KOPT-K1 (cell line): ENCODE measurements around the gene SLC39A5.
A peak's percentile ranks its signal among the peaks of the same experiment; 100 is the strongest.

Experiments used
- H3K27ac ChIP-seq: fragments of 200-600 bp; sonication (generic); 2 replicates; pipeline ENCODE4 v1.5.1; 2016; ENCODE audit warnings: antibody characterized with exemption, mild to moderate bottlenecking, low read depth, low read length; ENCODE audit not compliant: poor library complexity, severe bottlenecking
- H3K36me3 ChIP-seq: fragments of 200-600 bp; sonication (generic); 2 replicates; pipeline ENCODE4 v1.5.1; 2017; ENCODE audit warnings: antibody characterized with exemption, mild to moderate bottlenecking, low read length, moderate library complexity; ENCODE audit not compliant: insufficient read depth
- H3K9me3 ChIP-seq: fragments of 200-600 bp; sonication (generic); 2 replicates; pipeline ENCODE4 v1.5.1; 2017; ENCODE audit warnings: antibody characterized with exemption, low read length, mild to moderate bottlenecking; ENCODE audit not compliant: insufficient read depth, poor library complexity, severe bottlenecking

Gene SLC39A5

DNA sequence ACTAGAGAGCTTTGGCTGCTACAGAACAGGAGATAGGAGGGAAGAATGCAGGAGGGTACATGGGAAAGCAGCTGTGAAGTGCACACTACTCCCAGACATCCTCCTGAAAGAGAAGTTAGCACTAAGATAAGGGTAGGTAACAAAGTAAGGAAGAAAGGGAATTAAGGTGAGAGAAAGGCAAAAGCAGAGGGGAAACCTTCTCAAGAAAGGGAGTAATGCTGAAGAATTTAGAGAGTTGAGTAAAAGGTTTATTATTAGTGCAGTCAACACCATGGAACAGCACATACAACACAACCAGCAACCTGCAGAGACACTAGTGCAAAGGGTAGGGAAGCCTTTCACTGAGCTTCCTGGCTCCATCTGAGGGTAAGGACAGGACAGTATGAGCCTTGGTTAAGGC lies 25.6 kb upstream of the SLC39A5 start:
- no peak overlapping the region for H3K27ac ChIP-seq

DNA sequence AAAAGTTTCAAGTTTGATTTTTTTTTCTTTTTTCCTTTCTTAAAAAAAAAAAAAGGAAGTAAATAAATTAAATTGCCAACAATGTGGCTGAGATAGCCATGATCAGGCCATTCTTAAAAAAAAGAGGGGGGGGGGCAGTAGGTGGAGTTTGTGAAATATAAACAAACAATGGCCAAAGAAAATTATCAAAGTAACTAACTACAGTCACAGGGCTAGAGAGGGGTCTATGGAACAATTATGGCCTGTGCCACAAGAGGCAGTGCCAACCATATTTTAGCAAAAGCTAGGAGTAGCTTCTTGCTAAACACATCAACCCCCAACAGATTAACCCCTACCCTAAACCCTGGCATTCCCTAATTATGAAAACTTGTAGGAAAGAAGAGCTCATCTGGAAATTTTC lies 24.4 kb upstream of the SLC39A5 start:
- Histone ChIP-seq H3K36me3 (peaks cover 56% of the 10 kb centered on the region), H3K9me3 (no peaks in the 10 kb centered on the region), H3K27ac (no peak overlapping the region)

More for the DNA sequence above, 25.6 kb upstream of the SLC39A5 start:
- H3K9me3 ChIP-seq, result no peaks in the 10 kb centered on the region
- peaks cover 46% of the 10 kb centered on the region for H3K36me3 ChIP-seq

DNA sequence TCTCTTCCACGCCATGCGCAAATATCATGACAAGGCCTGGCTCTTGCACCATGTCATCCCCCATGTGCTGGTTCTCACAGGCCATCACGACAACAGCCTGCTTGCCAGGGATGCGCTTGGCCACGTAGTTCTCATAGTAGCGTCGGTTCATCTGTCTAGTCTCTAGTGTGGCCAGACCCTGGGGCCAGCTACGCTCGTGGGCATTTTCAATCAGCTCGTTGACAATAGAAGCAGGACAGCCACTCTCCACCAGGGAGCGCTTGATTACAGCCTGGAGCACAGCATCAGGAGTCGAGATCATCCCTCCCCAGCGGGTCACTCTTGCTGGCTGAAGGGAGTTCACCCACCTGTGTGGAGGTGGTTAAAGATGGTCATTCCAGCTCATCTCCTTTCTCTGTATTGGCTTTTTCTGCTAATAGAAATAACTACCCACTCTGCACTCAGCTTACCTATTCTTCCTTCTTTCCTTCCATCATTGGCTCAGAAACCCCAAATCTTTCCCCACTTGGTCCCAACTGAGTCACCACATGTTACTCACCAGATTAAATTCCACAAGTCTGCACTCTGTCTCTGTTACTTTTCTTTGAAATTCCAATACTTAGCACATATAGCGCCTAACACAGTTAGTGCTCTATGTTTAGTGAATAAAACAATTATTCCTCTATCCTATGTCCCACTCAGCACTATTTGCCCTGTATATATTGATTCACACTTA lies 23.2 kb upstream of the SLC39A5 start:
- H3K9me3 ChIP-seq, result no peaks in the 10 kb centered on the region
- peaks cover 68% of the 10 kb centered on the region for H3K36me3 ChIP-seq
- no peak overlapping the region for H3K27ac ChIP-seq

DNA sequence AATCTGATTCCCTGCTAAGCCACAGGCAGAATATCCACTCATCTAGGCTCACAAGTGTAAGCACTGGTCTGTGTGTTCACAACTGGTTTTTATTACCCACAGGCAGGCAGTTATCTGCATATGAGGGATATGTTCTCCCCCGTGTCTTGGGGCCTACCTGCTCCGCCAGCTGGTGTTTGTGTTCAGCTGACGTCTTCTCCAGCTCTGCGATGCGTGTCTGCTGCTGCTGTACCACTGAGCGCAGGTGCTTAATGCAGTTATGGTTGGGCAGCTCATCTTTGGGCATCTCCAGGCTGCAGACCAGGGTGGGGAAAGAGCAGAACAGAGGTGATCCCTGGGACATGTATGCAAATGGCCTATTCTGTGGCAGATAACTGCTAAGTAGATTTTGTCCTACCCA lies 21.8 kb upstream of the SLC39A5 start:
- Histone ChIP-seq H3K36me3 (peaks cover 82% of the 10 kb centered on the region), H3K9me3 (no peaks in the 10 kb centered on the region), H3K27ac (no peak overlapping the region)

DNA sequence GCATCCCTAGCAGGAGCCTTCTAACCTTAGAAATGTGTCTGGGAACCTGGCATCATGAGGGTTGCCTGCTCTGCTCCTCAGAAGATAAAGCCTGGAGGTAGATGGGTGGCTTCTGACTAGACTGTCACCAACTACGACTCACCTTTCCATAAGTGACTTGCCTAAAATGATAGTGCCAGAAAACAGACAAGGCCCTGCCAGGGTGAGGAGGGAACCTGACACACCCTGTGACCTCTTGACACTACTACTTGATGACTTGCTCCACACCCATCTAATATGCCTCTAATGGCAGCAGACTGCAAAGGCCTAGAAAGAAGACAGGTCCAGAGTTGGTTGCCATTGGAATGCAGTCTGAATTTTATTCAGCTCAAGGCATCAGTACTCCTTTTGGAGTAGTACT lies 17.5 kb upstream of the SLC39A5 start:
- H3K27ac ChIP-seq, result no peak overlapping the region
- no peaks in the 10 kb centered on the region for H3K9me3 ChIP-seq
- peaks cover 88% of the 10 kb centered on the region for H3K36me3 ChIP-seq

DNA sequence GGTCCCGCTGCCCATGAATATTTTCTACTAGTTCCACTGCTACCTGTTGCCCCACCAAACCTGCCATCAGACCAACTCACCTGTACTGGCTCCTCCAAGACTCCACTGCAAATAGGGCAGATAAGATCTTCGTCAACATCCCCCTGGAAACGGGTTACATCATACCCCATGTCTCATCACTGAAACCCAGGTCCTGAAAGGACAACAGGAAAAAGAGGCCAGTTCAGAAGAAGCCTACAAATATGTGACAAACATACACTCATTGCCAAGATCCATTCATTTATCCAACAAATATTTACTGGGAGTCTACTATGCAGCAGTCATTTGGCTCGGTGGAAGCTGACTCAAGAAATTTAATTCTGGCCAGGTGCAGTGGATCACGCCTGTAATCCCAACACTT lies 16.0 kb upstream of the SLC39A5 start:
- Histone ChIP-seq H3K9me3 (no peaks in the 10 kb centered on the region), H3K36me3 (peaks cover 77% of the 10 kb centered on the region), H3K27ac (no peak overlapping the region)

DNA sequence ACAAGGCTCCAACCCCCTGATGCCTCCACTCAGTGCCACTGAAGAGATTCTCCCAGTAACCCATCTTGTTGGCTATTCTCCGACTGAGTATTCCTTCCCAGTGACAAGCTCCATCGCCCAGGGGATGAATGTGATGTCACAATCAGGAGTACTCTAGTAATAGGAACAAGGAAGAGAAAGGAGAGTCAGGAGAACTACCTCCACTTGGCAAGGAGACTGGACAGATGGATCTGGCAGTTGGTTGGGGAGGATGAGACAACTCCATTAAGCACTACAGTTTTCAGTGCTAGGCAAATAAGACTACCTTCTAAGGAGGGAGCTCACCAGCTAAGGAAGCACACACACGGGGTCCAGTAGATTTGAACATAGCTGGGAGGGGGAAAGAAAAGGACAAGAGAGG lies 13.4 kb upstream of the SLC39A5 start:
- H3K27ac ChIP-seq, result no peak overlapping the region
- H3K9me3 ChIP-seq, result no peaks in the 10 kb centered on the region
- peaks cover 53% of the 10 kb centered on the region for H3K36me3 ChIP-seq

DNA sequence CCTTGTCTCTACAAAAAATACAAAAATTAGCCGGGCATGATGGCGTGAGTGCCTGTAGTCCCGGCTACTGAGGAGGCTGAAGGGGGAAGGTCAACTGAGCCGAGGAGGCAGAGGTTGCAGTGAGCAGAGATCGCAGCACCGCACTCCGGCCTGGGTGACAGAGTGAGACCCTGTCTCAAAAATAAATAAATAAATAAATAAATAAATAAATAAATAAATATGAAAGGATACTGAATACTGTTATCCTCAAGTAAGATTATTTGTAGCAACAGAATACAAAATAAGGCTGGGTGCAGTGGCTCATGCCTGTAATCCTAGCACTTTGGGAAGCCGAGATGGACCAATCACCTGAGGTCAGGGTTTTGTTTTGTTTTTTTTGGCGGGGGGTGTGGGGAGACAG lies 10.0 kb upstream of the SLC39A5 start:
- H3K36me3 ChIP-seq, result peaks cover 19% of the 10 kb centered on the region
- H3K27ac ChIP-seq, result no peak overlapping the region
- H3K9me3 ChIP-seq, result no peaks in the 10 kb centered on the region

DNA sequence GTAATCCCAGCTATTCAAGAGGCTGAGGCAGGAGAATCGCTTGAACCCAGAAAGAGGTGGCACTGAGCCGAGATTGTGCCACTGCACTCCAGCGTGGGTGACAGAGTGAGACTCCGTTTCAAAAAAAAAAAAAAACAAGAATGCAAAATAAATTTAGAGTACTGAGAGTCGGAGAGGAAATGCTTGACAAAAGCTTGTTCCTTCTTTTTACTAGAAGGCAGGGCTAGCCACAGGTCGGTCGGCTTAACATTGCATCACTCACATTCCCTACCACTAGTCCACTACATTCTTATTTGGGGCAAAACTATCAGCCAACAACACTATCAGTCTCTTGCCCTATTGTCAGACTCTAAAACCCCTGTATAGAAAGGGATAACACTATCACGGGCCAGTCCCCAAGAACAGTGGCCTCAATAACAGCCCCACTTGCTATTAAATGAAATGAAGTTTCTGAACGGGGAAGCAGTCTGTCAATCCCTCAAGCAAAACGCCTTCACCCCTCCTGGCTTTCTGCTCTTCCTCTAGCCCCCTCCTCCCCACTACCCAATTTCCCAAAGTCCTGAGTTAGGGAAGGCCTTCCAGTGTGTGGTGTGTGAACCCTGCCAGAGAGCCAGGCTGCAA lies 9.1 kb upstream of the SLC39A5 start:
- Histone ChIP-seq H3K9me3 (no peaks in the 10 kb centered on the region), H3K36me3 (peaks cover 10% of the 10 kb centered on the region), H3K27ac (peak overlapping the region; percentile 88)

DNA sequence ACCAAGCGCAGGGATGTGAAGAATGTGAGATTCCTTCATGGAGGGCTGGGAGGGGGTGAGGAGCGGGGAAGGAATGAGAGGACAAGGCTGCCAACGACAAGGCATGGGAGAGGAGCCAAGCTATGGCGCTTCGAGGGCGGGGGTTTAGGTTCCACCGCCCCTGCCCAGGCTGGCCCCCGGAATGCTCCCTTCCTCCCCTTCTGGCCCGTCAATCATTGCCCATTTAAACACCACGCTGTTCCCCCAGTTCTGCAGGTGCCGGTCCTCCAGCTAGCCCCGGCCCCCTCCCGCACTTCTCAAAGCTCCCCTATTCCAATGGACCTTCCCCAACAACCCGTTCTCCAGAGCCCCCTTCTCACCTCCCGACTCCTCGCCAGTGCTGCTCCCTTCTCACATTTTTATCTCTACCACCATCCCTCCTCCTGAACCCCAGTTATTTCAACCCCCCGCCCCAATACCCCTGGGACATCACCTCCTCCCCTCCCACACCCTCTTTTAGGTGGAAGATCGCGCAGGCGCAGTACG lies 8.6 kb upstream of the SLC39A5 start:
- Histone ChIP-seq H3K36me3 (peaks cover 8% of the 10 kb centered on the region), H3K9me3 (no peaks in the 10 kb centered on the region), H3K27ac (peak overlapping the region; percentile 88)

DNA sequence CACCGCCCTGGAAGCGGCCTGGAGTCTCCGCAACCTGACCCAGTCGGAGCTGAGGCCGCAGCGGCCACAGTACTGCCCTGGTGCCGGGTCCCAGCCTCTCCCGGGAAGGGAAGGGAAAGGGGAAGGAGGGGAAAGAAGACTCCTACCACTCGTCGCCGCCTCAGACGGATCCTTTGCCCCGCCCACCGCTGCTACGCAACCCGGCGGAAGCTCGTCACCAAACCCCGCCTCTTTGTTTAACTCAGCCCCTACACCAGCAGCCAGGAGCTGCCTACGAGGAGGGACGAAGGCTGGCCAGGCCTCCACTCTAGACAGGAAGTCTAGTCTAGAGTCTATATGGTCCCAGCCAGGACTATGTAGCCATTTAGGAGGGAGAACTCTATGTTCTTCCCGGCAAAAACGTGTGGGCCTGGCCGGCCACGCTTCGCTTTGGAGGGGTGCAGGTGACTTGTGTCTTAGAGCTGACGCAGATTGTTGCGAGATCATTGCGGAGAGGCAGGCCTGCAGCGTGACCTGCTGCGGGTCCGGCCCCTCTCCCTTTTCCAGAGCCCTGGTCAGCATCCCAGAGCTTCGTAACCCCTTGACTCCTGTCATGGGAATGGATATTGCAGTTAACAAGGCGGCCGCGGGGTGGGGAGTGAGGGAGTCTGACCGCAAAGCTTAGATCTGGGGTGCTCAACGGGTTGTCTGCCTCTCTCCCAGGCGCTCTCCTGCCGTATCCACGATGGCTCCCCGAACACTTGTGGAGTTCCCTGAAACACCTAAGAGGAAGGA lies 7.9 kb upstream of the SLC39A5 start, which contains the start of gene RNF41:
TSS of gene RNF41 (minus strand) at position 166 of the 774 bp plus-strand sequence. CDS start 7,875 bp downstream, outside the sequence.
- Histone ChIP-seq H3K36me3 (peaks cover 5% of the 10 kb centered on the region; the same call in 1 of the 2 replicates), H3K9me3 (no peaks in the 10 kb centered on the region), H3K27ac (peak within 1 kb of the TSS; percentile 88)

DNA sequence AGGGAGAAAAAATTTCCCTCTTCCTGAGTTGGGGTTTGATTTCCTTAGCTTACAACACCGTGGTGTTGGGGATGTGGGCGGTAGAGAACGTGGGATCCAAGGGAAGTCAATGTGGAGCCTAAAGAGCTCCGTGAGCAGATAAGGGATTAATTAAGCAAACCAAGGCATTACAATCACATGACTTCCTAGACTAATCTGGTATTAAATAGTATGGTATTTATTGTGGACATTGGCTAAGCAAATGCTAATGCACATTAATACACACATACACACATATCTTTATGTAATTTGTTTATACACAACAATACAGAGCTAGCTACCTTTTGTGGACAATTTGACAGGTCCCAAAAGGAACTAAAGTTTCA lies 7.3 kb upstream of the SLC39A5 start:
- H3K9me3 ChIP-seq, result no peaks in the 10 kb centered on the region
- H3K36me3 ChIP-seq, result peaks cover 5% of the 10 kb centered on the region; the same call in 1 of the 2 replicates
- H3K27ac ChIP-seq, result peak overlapping the region; percentile 88

DNA sequence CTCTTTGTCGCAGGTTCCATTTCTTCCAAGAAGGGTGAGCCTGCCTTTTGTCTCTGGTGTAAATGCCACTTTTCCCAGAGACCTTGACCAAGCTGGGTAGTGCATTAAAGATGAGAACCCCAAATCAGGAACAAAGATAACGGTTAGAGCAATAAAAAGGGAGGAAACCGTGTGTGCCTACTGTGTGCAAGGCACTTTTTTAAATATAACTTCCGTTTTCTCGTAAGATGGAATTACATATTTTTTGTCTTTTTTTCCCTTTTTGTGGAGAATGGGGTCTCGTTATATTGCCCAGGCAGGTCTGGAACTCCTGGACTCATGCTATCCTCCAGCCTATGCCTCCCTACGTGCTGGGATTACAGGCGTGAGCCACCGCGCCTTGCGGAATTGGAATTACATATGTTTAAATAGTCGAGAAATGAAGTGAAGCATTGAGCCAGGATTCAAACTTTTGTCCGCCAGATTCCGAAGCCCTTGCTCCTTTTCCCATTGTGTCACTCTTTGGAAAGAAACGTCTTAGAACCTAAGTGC lies 6.2 kb upstream of the SLC39A5 start:
- Histone ChIP-seq H3K27ac (peak overlapping the region; percentile 65), H3K9me3 (no peaks in the 10 kb centered on the region), H3K36me3 (peaks cover 5% of the 10 kb centered on the region; the same call in 1 of the 2 replicates)

DNA sequence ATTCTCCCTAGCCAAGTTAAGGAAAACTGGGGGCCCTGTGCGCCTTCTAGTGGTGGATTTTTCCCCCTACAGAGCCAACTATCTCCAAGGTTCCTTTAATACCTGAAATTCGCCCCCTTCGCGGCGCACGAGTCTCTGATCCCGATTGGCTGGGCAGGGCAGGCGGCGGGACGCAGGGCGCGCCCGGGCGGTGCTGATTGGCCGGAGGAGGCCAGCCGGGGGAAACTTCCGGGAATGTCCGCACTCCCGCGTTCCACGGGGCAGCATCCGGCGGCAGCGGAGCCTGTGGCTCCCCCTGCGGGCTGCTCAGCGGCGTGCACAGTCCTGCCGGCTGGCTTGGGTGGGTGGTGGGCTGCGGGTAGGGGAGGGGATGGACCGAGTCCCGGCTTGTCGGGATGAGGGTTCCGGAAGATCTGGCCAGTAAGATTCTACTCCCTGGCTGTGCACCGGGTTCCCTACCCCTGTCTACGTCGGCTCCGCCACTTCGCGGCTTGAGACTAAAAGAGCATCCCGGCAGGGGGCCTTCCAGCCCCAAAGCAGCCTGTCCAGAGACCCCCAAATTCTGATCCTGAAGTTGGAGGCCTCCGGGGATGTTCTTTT lies 5.6 kb upstream of the SLC39A5 start, which contains the start of gene NABP2:
TSS of gene NABP2 (plus strand) at position 241 of the 600 bp plus-strand sequence. CDS start 515 bp downstream, outside the sequence.
- H3K9me3 ChIP-seq, result no peaks in the 10 kb centered on the region
- H3K27ac ChIP-seq, result peak within 1 kb of the TSS; percentile 65
- peaks cover 5% of the 10 kb centered on the region; the same call in 1 of the 2 replicates for H3K36me3 ChIP-seq
